ENCODE data around the gene SCN10A.

SCN10A gene

GRCh38 chr3:38739396-38739689, 76.7 kb downstream of the SCN10A start:
- Histone ChIP-seq H3K36me3 (ENCODE audit: insufficient read depth, low read length) (no peaks in the 10 kb centered on the region), H3K9ac (ENCODE audit: low read depth, low read length) (no peak overlapping the region), H3K27ac (ENCODE audit: low read depth, low read length) (no peak overlapping the region), H3K4me3 (ENCODE audit: low read length) (no peak overlapping the region), H3K9me3 (ENCODE audit: insufficient read depth, low read depth, low read length) (no peaks in the 10 kb centered on the region), H3K27me3 (ENCODE audit: insufficient read depth, low read length) (no peaks in the 10 kb centered on the region), H3K4me1 (ENCODE audit: insufficient read depth, low read length) (peaks cover 4% of the 10 kb centered on the region; the same call in 1 of the 2 replicates)
- 86% methylated on average over 5 of the region's 5 CpGs for WGBS

- no peak overlapping the region for H3K4me3 ChIP-seq (ENCODE audit: low read length)
- H3K36me3 ChIP-seq (ENCODE audit: insufficient read depth, low read length): no peaks in the 10 kb centered on the region
- H3K9me3 ChIP-seq (ENCODE audit: insufficient read depth, low read depth, low read length): no peaks in the 10 kb centered on the region
- H3K9ac ChIP-seq (ENCODE audit: low read depth, low read length): no peak overlapping the region
- H3K4me1 ChIP-seq (ENCODE audit: insufficient read depth, low read length): peaks cover 4% of the 10 kb centered on the region; the same call in 1 of the 2 replicates
- 69% methylated on average over 13 of the region's 13 CpGs for WGBS
- no peak overlapping the region for H3K27ac ChIP-seq (ENCODE audit: low read depth, low read length)
- H3K27me3 ChIP-seq (ENCODE audit: insufficient read depth, low read length): no peaks in the 10 kb centered on the region
Observed at GRCh38 chr3:38738630-38739395, 77.2 kb downstream of the SCN10A start.

- H3K4me1 ChIP-seq (ENCODE audit: insufficient read depth, low read length): no peaks in the 10 kb centered on the region
- no peak overlapping the region for H3K4me3 ChIP-seq (ENCODE audit: low read length)
- no peak overlapping the region for H3K9ac ChIP-seq (ENCODE audit: low read depth, low read length)
- no peaks in the 10 kb centered on the region for H3K36me3 ChIP-seq (ENCODE audit: insufficient read depth, low read length)
- H3K27me3 ChIP-seq (ENCODE audit: insufficient read depth, low read length): no peaks in the 10 kb centered on the region
- H3K9me3 ChIP-seq (ENCODE audit: insufficient read depth, low read depth, low read length): no peaks in the 10 kb centered on the region
- H3K27ac ChIP-seq (ENCODE audit: low read depth, low read length): no peak overlapping the region
- WGBS: 90% methylated on average over 3 of the region's 3 CpGs
Observed at GRCh38 chr3:38731522-38731921, 84.5 kb downstream of the SCN10A start.

GRCh38 chr3:38730281-38730680, 85.7 kb downstream of the SCN10A start:
- no peak overlapping the region for H3K9ac ChIP-seq (ENCODE audit: low read depth, low read length)
- H3K4me3 ChIP-seq (ENCODE audit: low read length): no peak overlapping the region
- H3K36me3 ChIP-seq (ENCODE audit: insufficient read depth, low read length): no peaks in the 10 kb centered on the region
- H3K4me1 ChIP-seq (ENCODE audit: insufficient read depth, low read length): no peaks in the 10 kb centered on the region
- H3K9me3 ChIP-seq (ENCODE audit: insufficient read depth, low read depth, low read length): no peaks in the 10 kb centered on the region
- H3K27ac ChIP-seq (ENCODE audit: low read depth, low read length): no peak overlapping the region
- no peaks in the 10 kb centered on the region for H3K27me3 ChIP-seq (ENCODE audit: insufficient read depth, low read length)

- H3K36me3 ChIP-seq (ENCODE audit: insufficient read depth, low read length): no peaks in the 10 kb centered on the region
- no peak overlapping the region for H3K4me3 ChIP-seq (ENCODE audit: low read length)
- 93% methylated on average over 1 of the region's 1 CpG for WGBS
- H3K27me3 ChIP-seq (ENCODE audit: insufficient read depth, low read length): no peaks in the 10 kb centered on the region
- H3K9ac ChIP-seq (ENCODE audit: low read depth, low read length): no peak overlapping the region
- H3K9me3 ChIP-seq (ENCODE audit: insufficient read depth, low read depth, low read length): no peaks in the 10 kb centered on the region
- H3K27ac ChIP-seq (ENCODE audit: low read depth, low read length): no peak overlapping the region
- no peaks in the 10 kb centered on the region for H3K4me1 ChIP-seq (ENCODE audit: insufficient read depth, low read length)
Observed at GRCh38 chr3:38728008-38728407, 88.0 kb downstream of the SCN10A start.

- Histone ChIP-seq H3K4me1 (ENCODE audit: insufficient read depth, low read length) (no peaks in the 10 kb centered on the region), H3K27me3 (ENCODE audit: insufficient read depth, low read length) (no peaks in the 10 kb centered on the region), H3K36me3 (ENCODE audit: insufficient read depth, low read length) (no peaks in the 10 kb centered on the region), H3K4me3 (ENCODE audit: low read length) (no peak overlapping the region), H3K27ac (ENCODE audit: low read depth, low read length) (no peak overlapping the region), H3K9me3 (ENCODE audit: insufficient read depth, low read depth, low read length) (no peaks in the 10 kb centered on the region), H3K9ac (ENCODE audit: low read depth, low read length) (no peak overlapping the region)
- 92% methylated on average over 7 of the region's 7 CpGs for WGBS
Observed at GRCh38 chr3:38726751-38727150, 89.3 kb downstream of the SCN10A start.

GRCh38 chr3:38725726-38726419, 90.1 kb downstream of the SCN10A start:
- Histone ChIP-seq H3K36me3 (ENCODE audit: insufficient read depth, low read length) (no peaks in the 10 kb centered on the region), H3K4me1 (ENCODE audit: insufficient read depth, low read length) (peaks cover 2% of the 10 kb centered on the region; the same call in 1 of the 2 replicates)
- WGBS: 87% methylated on average over 5 of the region's 5 CpGs

GRCh38 chr3:38724392-38724736, 91.7 kb downstream of the SCN10A start:
- Histone ChIP-seq H3K27me3 (ENCODE audit: insufficient read depth, low read length) (no peaks in the 10 kb centered on the region), H3K9ac (ENCODE audit: low read depth, low read length) (no peak overlapping the region), H3K4me1 (ENCODE audit: insufficient read depth, low read length) (peaks cover 8% of the 10 kb centered on the region; the same call in 1 of the 2 replicates), H3K27ac (ENCODE audit: low read depth, low read length) (no peak overlapping the region), H3K9me3 (ENCODE audit: insufficient read depth, low read depth, low read length) (no peaks in the 10 kb centered on the region), H3K36me3 (ENCODE audit: insufficient read depth, low read length) (no peaks in the 10 kb centered on the region), H3K4me3 (ENCODE audit: low read length) (no peak overlapping the region)
- 93% methylated on average over 2 of the region's 2 CpGs for WGBS

More at GRCh38 chr3:38725726-38726419, 90.1 kb downstream of the SCN10A start:
- no peak overlapping the region for H3K4me3 ChIP-seq (ENCODE audit: low read length)
- no peak overlapping the region for H3K9ac ChIP-seq (ENCODE audit: low read depth, low read length)
- H3K9me3 ChIP-seq (ENCODE audit: insufficient read depth, low read depth, low read length): no peaks in the 10 kb centered on the region
- no peak overlapping the region for H3K27ac ChIP-seq (ENCODE audit: low read depth, low read length)
- no peaks in the 10 kb centered on the region for H3K27me3 ChIP-seq (ENCODE audit: insufficient read depth, low read length)

- H3K9me3 ChIP-seq (ENCODE audit: insufficient read depth, low read depth, low read length): no peaks in the 10 kb centered on the region
- no peak overlapping the region for H3K4me3 ChIP-seq (ENCODE audit: low read length)
- no peak overlapping the region for H3K9ac ChIP-seq (ENCODE audit: low read depth, low read length)
- H3K27me3 ChIP-seq (ENCODE audit: insufficient read depth, low read length): no peaks in the 10 kb centered on the region
- H3K27ac ChIP-seq (ENCODE audit: low read depth, low read length): no peak overlapping the region
- 86% methylated on average over 16 of the region's 16 CpGs for WGBS
- H3K36me3 ChIP-seq (ENCODE audit: insufficient read depth, low read length): no peaks in the 10 kb centered on the region
- peaks cover 8% of the 10 kb centered on the region; the same call in 1 of the 2 replicates for H3K4me1 ChIP-seq (ENCODE audit: insufficient read depth, low read length)
Observed at GRCh38 chr3:38723569-38724391, 92.2 kb downstream of the SCN10A start.

GRCh38 chr3:38722781-38723568, 93.0 kb downstream of the SCN10A start:
- Histone ChIP-seq H3K27me3 (ENCODE audit: insufficient read depth, low read length) (no peaks in the 10 kb centered on the region), H3K9me3 (ENCODE audit: insufficient read depth, low read depth, low read length) (no peaks in the 10 kb centered on the region)
- WGBS: 91% methylated on average over 12 of the region's 12 CpGs

More at GRCh38 chr3:38722781-38723568, 93.0 kb downstream of the SCN10A start:
- Histone ChIP-seq H3K36me3 (ENCODE audit: insufficient read depth, low read length) (no peaks in the 10 kb centered on the region), H3K4me1 (ENCODE audit: insufficient read depth, low read length) (peaks cover 8% of the 10 kb centered on the region; the same call in 1 of the 2 replicates), H3K9ac (ENCODE audit: low read depth, low read length) (no peak overlapping the region), H3K27ac (ENCODE audit: low read depth, low read length) (no peak overlapping the region), H3K4me3 (ENCODE audit: low read length) (no peak overlapping the region)
